ENCODE measurements around the gene RFFL.

DNA sequence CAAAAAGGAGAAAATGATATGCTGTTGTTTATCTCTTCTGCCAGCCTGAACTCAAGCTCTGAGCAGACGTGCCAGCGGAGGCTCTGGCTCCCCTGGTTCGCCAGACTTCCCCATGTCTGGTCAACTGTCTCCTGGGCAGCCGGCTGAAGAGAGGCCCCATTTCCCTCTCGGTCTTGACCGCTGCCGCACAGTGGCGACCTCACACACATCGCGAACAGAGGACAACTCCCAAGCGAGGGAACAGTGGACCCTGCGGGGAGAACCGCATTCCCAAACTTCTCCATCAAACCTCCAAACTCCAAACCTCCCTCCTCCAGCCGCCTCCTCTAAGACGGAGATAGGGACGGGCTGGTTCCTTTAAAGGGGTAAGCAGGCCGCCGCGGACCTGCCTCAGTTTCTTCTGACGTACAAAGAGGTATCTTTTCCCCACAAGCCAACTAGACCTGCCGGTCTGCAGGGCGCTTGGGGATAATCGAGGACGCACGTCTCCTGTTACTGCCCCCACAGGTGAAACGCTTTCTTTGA is 24.9 kb upstream of the RFFL start:
- TF ChIP-seq, protein P1, sequence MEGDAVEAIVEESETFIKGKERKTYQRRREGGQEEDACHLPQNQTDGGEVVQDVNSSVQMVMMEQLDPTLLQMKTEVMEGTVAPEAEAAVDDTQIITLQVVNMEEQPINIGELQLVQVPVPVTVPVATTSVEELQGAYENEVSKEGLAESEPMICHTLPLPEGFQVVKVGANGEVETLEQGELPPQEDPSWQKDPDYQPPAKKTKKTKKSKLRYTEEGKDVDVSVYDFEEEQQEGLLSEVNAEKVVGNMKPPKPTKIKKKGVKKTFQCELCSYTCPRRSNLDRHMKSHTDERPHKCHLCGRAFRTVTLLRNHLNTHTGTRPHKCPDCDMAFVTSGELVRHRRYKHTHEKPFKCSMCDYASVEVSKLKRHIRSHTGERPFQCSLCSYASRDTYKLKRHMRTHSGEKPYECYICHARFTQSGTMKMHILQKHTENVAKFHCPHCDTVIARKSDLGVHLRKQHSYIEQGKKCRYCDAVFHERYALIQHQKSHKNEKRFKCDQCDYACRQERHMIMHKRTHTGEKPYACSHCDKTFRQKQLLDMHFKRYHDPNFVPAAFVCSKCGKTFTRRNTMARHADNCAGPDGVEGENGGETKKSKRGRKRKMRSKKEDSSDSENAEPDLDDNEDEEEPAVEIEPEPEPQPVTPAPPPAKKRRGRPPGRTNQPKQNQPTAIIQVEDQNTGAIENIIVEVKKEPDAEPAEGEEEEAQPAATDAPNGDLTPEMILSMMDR (IDR thresholded peaks at IDR 0.05; ENCODE audit: insufficient read depth, low read depth, low read length), result no peak
- no peak for TF ChIP-seq EZH2 (IDR thresholded peaks at IDR 0.05; ENCODE audit: insufficient read depth, low read length)

All from astrocyte (in vitro differentiated cells and primary cell).